Motor neuron (in vitro differentiated cells): Measurements from ENCODE around the gene OR10Z1. TPM values are rescaled to one million over a fixed set of nuclear protein-coding genes. Genes with fewer than 3 reads are reported as not detected.

Experiments
- ATAC-seq, 8 experiments: fragments of 200-7000 bp; cut with Tn5 transposase; replicated peaks in 6 of 8; 2 replicates each; pipeline ENCODE4 v1.8.0; 2021; ENCODE audit warnings: mild to moderate bottlenecking in 8 of 8, moderate library complexity in 8 of 8
- H3K27ac ChIP-seq, 2 donors: fragments of 250-450 bp; sonication (Bioruptor Pico); 2 replicates each; pipeline ENCODE4 v1.9.0; 2021; ENCODE audit warnings: antibody characterized with exemption in 2 of 2, mild to moderate bottlenecking in 2 of 2, moderate library complexity in 1 of 2
- H3K4me1 ChIP-seq, 2 donors: fragments of 250-450 bp; sonication (Bioruptor Pico); replicated peaks in 1 of 2; 2 replicates each; pipeline ENCODE4 v1.6.1; 2021; ENCODE audit warnings: antibody characterized with exemption in 2 of 2, mild to moderate bottlenecking in 2 of 2, moderate library complexity in 1 of 2
- H3K4me3 ChIP-seq, 5 donors: fragments of 250-450 bp; sonication (Bioruptor Pico); 2 replicates each; pipeline ENCODE4 v1.9.0; 2021; ENCODE audit warnings: antibody characterized with exemption in 5 of 5, mild to moderate bottlenecking in 5 of 5, moderate library complexity in 4 of 5
- WGBS, 10 experiments: fragments of 450-650 bp; shearing (Covaris generic); methylation state at CpG; one replicate each; pipeline ENCODE4 v1.0.0; 2022; 5-methylcytosine and 5-hydroxymethylcytosine counted together
- in situ Hi-C, 9 experiments: fragments of 400-800 bp; cut with MboI; loops; one replicate each; pipeline ENCODE4 v1.15.0; 2021; ENCODE audit warnings: low sequenced_read_pairs in 9 of 9, low pct_unique_long_range_greater_than_20kb in 2 of 9; ENCODE audit not compliant: unreplicated experiment in 9 of 9
- total RNA-seq, 8 experiments: library from RNA; unstranded; fragments of 300-600 nt; gene quantifications; 2 replicates each; pipeline versions ENCODE4 v1.2.3 to v1.2.4, GENCODE V29; 2022

Gene OR10Z1, protein sequence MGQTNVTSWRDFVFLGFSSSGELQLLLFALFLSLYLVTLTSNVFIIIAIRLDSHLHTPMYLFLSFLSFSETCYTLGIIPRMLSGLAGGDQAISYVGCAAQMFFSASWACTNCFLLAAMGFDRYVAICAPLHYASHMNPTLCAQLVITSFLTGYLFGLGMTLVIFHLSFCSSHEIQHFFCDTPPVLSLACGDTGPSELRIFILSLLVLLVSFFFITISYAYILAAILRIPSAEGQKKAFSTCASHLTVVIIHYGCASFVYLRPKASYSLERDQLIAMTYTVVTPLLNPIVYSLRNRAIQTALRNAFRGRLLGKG
- 1 to 10 TPM in 1 of 8 experiments, under 1 TPM in 4, not detected in 3; 0.10 to 1.1 (median 0.23) TPM for total RNA-seq

DNA sequence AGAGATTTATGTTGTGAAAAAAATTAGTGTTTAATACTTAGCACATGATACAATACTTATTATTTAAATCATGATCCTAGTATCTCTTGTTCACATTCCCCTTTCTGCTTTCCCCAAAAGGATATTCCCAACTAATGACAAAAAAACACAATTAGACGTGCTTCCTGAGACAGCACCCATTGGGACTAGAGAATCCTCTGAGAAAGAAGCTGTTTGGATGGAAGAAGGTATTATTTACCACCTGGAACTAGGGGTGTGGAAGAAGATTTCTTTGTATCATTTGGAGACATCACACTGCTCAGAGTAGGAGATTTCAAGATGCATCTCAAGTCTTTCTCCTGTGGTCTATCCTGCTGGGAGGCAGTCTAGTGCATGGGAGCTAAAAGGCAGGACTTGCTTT lies at the start of gene OR10Z1:
TSS of gene OR10Z1 (plus strand) at position 301 of the 400 bp plus-strand sequence. CDS start 1,171 bp downstream, outside the sequence.
- 0 to 80% (median 54%) methylated on average over 1 of the region's 1 CpG; no CpG with 5 or more reads in 4 of the 10 experiments for WGBS, 10 experiments
- in situ Hi-C loops, result no loop called here

GRCh38 chr1:158559696-158560095 lies 45.4 kb upstream of the OR10Z1 start:
- Histone ChIP-seq H3K4me1 (no peaks in the 10 kb centered on the region), H3K27ac (no peak overlapping the region), H3K4me3 (no peak overlapping the region)
- ATAC-seq, result no peak
- WGBS, 10 experiments, result 0 to 100% (median 89%) methylated on average over 1 of the region's 1 CpG; no CpG with 5 or more reads in 2 of the 10 experiments
- in situ Hi-C loops, result no loop called here

More for the DNA sequence above, at the start of gene OR10Z1:
- no peak within 1 kb of the TSS for H3K4me3 ChIP-seq
- no peaks in the 10 kb centered on the region for H3K4me1 ChIP-seq
- no peak within 1 kb of the TSS for H3K27ac ChIP-seq
- no peak for ATAC-seq

- Histone ChIP-seq H3K4me1 (no peaks in the 10 kb centered on the region), H3K27ac (no peak overlapping the region), H3K4me3 (no peak overlapping the region)
- in situ Hi-C loops, result no loop called here
- ATAC-seq, result no peak
- 5 to 100% (median 72%) methylated on average over 1 to 2 of the region's 2 CpGs for WGBS, 10 experiments
Observed at GRCh38 chr1:158563853-158564252, 41.2 kb upstream of the OR10Z1 start.

- no peaks in the 10 kb centered on the region for H3K4me1 ChIP-seq
- no peak overlapping the region for H3K27ac ChIP-seq
- in situ Hi-C loops, result no loop called here
- 0 to 90% (median 70%) methylated on average over 1 to 2 of the region's 2 CpGs for WGBS, 10 experiments
- no peak for ATAC-seq
- no peak overlapping the region for H3K4me3 ChIP-seq
Observed at GRCh38 chr1:158564608-158565007, 40.5 kb upstream of the OR10Z1 start.

DNA sequence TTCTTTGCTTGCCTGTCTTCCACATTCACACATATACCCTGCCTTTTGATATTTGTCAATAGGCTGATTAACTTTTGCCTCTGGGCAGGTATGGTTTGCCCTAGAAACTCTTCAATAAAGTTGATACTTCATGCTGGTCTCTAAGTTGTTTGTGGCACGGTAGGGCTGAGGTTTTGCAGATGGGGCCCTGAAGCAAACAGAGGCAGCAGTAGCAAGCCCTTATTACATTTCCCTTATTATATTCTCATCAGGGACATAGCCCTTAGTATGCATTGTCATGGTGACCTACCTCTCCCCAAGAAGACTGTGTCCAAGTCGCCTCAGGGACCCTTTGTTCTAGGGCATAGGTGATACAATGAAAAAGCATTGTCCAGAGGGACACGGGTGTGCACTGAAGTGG lies 34.6 kb upstream of the OR10Z1 start, which contains the start of gene OR6P1:
TSS of gene OR6P1 (minus strand) at position 101 of the 400 bp plus-strand sequence. CDS start 6,976 bp downstream, outside the sequence.
- in situ Hi-C loops, result no loop called here
- Histone ChIP-seq H3K4me3 (no peak within 1 kb of the TSS), H3K27ac (no peak within 1 kb of the TSS), H3K4me1 (no peaks in the 10 kb centered on the region)
- ATAC-seq, result no peak
- WGBS, 10 experiments, result 0 to 73% (median 57%) methylated on average over 1 to 3 of the region's 3 CpGs; no CpG with 5 or more reads in 3 of the 10 experiments

- no peaks in the 10 kb centered on the region for H3K4me1 ChIP-seq
- 0 to 100% (median 75%) methylated on average over 1 of the region's 1 CpG for WGBS, 10 experiments
- H3K27ac ChIP-seq, result no peak overlapping the region
- no peak overlapping the region for H3K4me3 ChIP-seq
- ATAC-seq, result no peak
- in situ Hi-C loops, result no loop called here
Observed at GRCh38 chr1:158572226-158572625, 32.8 kb upstream of the OR10Z1 start.

DNA sequence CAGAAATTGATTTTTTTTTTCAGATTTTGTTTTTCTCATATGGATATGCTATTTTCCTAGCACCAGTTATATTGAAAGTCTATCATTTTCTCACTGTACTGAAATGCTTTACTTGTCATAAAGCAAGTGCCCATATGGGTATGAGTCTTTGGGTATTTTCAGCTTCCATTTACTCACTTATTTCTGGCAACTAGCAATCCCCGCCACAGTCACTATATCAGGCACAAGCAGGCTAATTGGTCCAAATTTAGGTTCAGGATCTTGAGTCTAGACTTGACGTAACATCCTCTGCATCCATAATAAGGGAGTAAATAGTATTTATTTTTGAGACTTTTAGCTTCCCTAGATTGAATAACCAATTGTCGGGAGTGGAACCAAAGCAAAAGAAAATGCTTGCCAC lies 27.5 kb upstream of the OR10Z1 start:
- no peak for ATAC-seq
- Histone ChIP-seq H3K4me1 (no peaks in the 10 kb centered on the region), H3K27ac (no peak overlapping the region), H3K4me3 (no peak overlapping the region)
- in situ Hi-C loops, result no loop called here
- WGBS, 10 experiments, result 17 to 100% (median 80%) methylated on average over 1 to 3 of the region's 3 CpGs; no CpG with 5 or more reads in 1 of the 10 experiments

GRCh38 chr1:158579733-158580132 lies 25.3 kb upstream of the OR10Z1 start, which contains the start of gene OR10X1:
Gene OR10X1 (minus strand): TSS chr1:158579899. CDS start chr1:158579899, 0 bp downstream.
- 0 to 80% (median 14%) methylated on average over 1 of the region's 1 CpG; no CpG with 5 or more reads in 3 of the 10 experiments for WGBS, 10 experiments
- no peak for ATAC-seq
- no peak within 1 kb of the TSS for H3K4me3 ChIP-seq
- no peaks in the 10 kb centered on the region for H3K4me1 ChIP-seq
- H3K27ac ChIP-seq, result no peak within 1 kb of the TSS
- in situ Hi-C loops, result no loop called here

- Histone ChIP-seq H3K27ac (no peak overlapping the region), H3K4me3 (no peak overlapping the region), H3K4me1 (no peaks in the 10 kb centered on the region)
- peak in 1 of 8 experiments; percentile 57 for ATAC-seq
- in situ Hi-C loops, result no loop called here
- WGBS, 10 experiments, result 0 to 100% (median 81%) methylated on average over 2 to 4 of the region's 4 CpGs
Observed at GRCh38 chr1:158583962-158584361, 21.1 kb upstream of the OR10Z1 start.

DNA sequence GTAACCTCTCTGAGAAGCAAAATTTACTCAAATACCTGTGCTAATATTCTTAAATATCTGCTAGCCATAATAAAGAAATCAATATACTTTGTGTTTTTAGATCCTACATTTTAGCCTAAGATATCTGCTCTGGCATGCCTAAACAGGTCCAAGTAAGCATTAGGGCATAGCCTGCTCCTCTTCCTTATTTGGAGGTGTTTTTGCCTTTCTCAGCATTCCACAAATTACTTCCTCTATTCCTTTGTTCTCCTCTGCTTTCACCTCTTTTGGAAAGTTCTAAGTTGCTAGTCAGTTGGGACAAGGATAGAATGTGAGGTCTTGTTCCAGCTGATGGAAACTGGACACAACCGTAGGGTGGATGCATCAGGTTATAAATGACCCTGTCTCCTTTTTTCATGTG lies 18.1 kb upstream of the OR10Z1 start:
- H3K27ac ChIP-seq, result no peak overlapping the region
- no peaks in the 10 kb centered on the region for H3K4me1 ChIP-seq
- H3K4me3 ChIP-seq, result no peak overlapping the region
- in situ Hi-C loops, result no loop called here
- 40 to 92% (median 71%) methylated on average over 1 of the region's 1 CpG; no CpG with 5 or more reads in 4 of the 10 experiments for WGBS, 10 experiments
- no peak for ATAC-seq

DNA sequence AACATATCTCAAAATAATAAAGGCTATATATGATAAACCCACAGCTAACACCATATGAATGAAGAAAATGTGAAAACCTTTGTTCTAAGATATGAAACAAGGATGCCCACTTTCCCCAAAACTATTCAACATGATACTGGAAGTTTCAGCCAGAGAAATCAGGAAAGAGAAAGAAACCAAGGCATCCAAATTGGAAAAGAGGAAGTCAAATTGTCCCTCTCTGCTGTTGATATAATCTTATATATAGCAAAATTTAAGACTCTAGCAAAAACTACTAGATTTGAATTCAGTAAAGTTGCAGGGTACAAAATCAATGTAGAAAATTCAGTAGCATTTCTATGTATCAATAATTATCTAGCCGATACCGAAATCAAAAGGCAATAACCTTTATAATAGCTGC lies 4.3 kb upstream of the OR10Z1 start:
- no peak overlapping the region for H3K27ac ChIP-seq
- no peak overlapping the region for H3K4me3 ChIP-seq
- 0 to 84% (median 60%) methylated on average over 1 to 2 of the region's 2 CpGs for WGBS, 10 experiments
- no peaks in the 10 kb centered on the region for H3K4me1 ChIP-seq
- no peak for ATAC-seq
- in situ Hi-C loops, result no loop called here

DNA sequence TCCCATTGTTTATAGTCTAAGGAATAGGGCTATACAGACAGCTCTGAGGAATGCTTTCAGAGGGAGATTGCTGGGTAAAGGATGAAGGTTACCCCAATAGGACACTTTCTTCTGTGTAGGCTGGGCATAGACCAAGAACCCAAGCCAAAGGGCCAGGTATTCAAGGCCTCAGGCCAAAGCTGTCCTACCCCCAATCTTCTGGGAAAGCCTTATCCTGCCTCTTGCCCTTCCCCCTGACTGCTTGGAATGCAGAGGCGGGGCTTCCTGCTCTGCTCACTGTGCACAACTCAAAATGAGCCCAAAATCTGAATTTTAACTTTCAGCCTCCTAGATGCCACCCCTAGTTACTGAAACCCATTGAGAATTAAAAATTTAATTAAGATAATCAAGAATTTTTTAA lies 2.2 kb downstream of the OR10Z1 start:
- no peak overlapping the region for H3K27ac ChIP-seq
- H3K4me1 ChIP-seq, result no peaks in the 10 kb centered on the region
- in situ Hi-C loops, result no loop called here
- WGBS, 10 experiments, result 54 to 60% methylated on average over 1 of the region's 1 CpG; no CpG with 5 or more reads in 8 of the 10 experiments
- ATAC-seq, result no peak
- no peak overlapping the region for H3K4me3 ChIP-seq

- 0 to 71% (median 56%) methylated on average over 1 to 3 of the region's 3 CpGs; no CpG with 5 or more reads in 3 of the 10 experiments for WGBS, 10 experiments
- H3K27ac ChIP-seq, result no peak overlapping the region
- no peak overlapping the region for H3K4me3 ChIP-seq
- ATAC-seq, result no peak
- in situ Hi-C loops, result no loop called here
- H3K4me1 ChIP-seq, result no peaks in the 10 kb centered on the region
Observed at GRCh38 chr1:158611916-158612315, 6.8 kb downstream of the OR10Z1 start.

DNA sequence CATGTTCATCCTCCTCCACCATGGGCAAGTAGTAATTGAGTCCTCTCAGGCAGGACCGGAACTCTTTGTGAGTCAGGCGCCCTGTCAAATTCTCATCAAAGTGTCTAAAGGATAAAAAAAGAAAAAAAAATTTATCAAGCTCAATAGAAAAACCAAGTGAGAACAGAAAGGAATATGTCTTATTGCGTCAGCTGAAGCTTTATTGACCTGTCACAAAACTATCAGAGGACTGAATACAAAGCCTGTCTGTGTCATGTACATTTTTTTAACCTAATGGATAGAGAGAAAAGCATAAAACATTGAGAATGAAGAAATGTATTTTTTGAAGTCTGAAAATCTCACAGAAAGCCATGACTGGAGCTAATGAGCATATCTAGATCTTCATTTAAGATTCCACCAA lies 8.7 kb downstream of the OR10Z1 start:
- 4 to 88% (median 59%) methylated on average over 1 to 3 of the region's 3 CpGs for WGBS, 10 experiments
- H3K4me3 ChIP-seq, result no peak overlapping the region
- H3K4me1 ChIP-seq, result no peaks in the 10 kb centered on the region
- in situ Hi-C loops, result no loop called here
- no peak overlapping the region for H3K27ac ChIP-seq
- ATAC-seq, result no peak
